H1 (cell line): ENCODE measurements around the gene WLS. TPM values are rescaled to one million over a fixed set of nuclear protein-coding genes. Genes with fewer than 3 reads are reported as not detected.
A peak's percentile ranks its signal among the peaks of the same experiment; 100 is the strongest.

Experiments used
- CTCF ChIA-PET: fragments of 300-600 bp; sonication (Branson Sonifier 250); formaldehyde crosslinking; loops from one replicate; lab custom pipeline; 2021; ENCODE audit not compliant: partially characterized antibody; lab: Charles Lee
- POLR2A ChIA-PET: fragments of 300-600 bp; sonication (Branson Sonifier 250); formaldehyde crosslinking; loops from one replicate; lab custom pipeline; 2021; ENCODE audit warnings: inconsistent platforms; ENCODE audit not compliant: partially characterized antibody; lab: Charles Lee
- DNase-seq, 2 experiments: peaks; one replicate each; pipeline versions ENCODE4 v3.0.0 to v3.0.0-alpha.2; 2010 to 2022; ENCODE audit warnings: low spot score in 2 of 2, low read depth in 1 of 2, mixed read lengths in 1 of 2
- FAIRE-seq: peaks from 2 replicates; lab custom pipeline; 2011; peaks lifted over from hg19 to GRCh38; lab: Jason Lieb, UNC
- H2AFZ ChIP-seq: 2 replicates; pipeline ENCODE4 v1.8.1; 2012; ENCODE audit warnings: low read length, inconsistent platforms
- H2AK5ac ChIP-seq: 2 replicates; pipeline ENCODE4 v1.6.1; 2013; ENCODE audit warnings: low read depth, low read length
- H2BK120ac ChIP-seq: replicated peaks from 2 replicates; pipeline ENCODE3; 2013; ENCODE audit warnings: low read depth, low read length, inconsistent platforms
- H2BK12ac ChIP-seq: 2 replicates; pipeline ENCODE4 v1.6.1; 2013; ENCODE audit warnings: low read depth, low read length
- H2BK15ac ChIP-seq: 2 replicates; pipeline ENCODE4 v1.6.1; 2013; ENCODE audit warnings: low read length
- H2BK20ac ChIP-seq: 2 replicates; pipeline ENCODE4 v1.6.1; 2013; ENCODE audit warnings: low read length
- H2BK5ac ChIP-seq: 2 replicates; pipeline ENCODE4 v1.6.1; 2013; ENCODE audit warnings: low read depth, low read length
- H3K14ac ChIP-seq: 2 replicates; pipeline ENCODE4 v1.6.1; 2013; ENCODE audit warnings: inconsistent platforms; ENCODE audit not compliant: insufficient read length
- H3K18ac ChIP-seq: 2 replicates; pipeline ENCODE4 v1.6.1; 2013; ENCODE audit warnings: low read length; ENCODE audit errors: extremely low read depth
- H3K23ac ChIP-seq: 2 replicates; pipeline ENCODE4 v1.6.1; 2013; ENCODE audit warnings: inconsistent platforms; ENCODE audit not compliant: insufficient read length
- H3K23me2 ChIP-seq: 2 replicates; pipeline ENCODE4 v1.6.1; 2013; ENCODE audit warnings: low read depth, low read length
- H3K27ac ChIP-seq: 2 replicates; pipeline ENCODE4 v1.6.1; 2011; ENCODE audit warnings: low read depth, low read length, inconsistent platforms
- H3K27me3 ChIP-seq, 4 experiments: replicated peaks in 1 of 4; 1 replicate in 1 of 4; 2 replicates in 3 of 4; pipeline versions ENCODE4 v1.6.1 to v1.8.1; 2011 to 2013; ENCODE audit warnings: low read length in 3 of 4, mild to moderate bottlenecking in 3 of 4, inconsistent platforms in 2 of 4, mixed read lengths in 2 of 4, moderate library complexity in 1 of 4; ENCODE audit not compliant: control insufficient read depth in 3 of 4, insufficient read depth in 3 of 4; ENCODE audit errors: extremely low read depth in 1 of 4
- H3K36me3 ChIP-seq, 4 experiments: 2 replicates each; pipeline versions ENCODE4 v1.6.1 to v1.8.1; 2011 to 2013; ENCODE audit warnings: mild to moderate bottlenecking in 4 of 4, low read length in 3 of 4, moderate library complexity in 2 of 4, control low read depth in 1 of 4, inconsistent platforms in 1 of 4; ENCODE audit not compliant: insufficient read depth in 4 of 4, control insufficient read depth in 2 of 4
- H3K4ac ChIP-seq: replicated peaks from 2 replicates; pipeline ENCODE3; 2013; ENCODE audit warnings: low read length, low read depth, mixed read lengths, inconsistent platforms; ENCODE audit not compliant: insufficient read length
- H3K4me1 ChIP-seq, 4 experiments: replicated peaks in 1 of 4; 1 replicate in 1 of 4; 2 replicates in 3 of 4; pipeline versions ENCODE4 v1.6.1 to v1.8.1; 2011 to 2013; ENCODE audit warnings: low read length in 3 of 4, inconsistent platforms in 2 of 4, mixed read lengths in 1 of 4; ENCODE audit not compliant: insufficient read depth in 4 of 4, control insufficient read depth in 3 of 4
- H3K4me2 ChIP-seq, 2 experiments: 2 replicates each; pipeline versions ENCODE4 v1.6.1 to v1.8.1; 2011 to 2013; ENCODE audit warnings: low read depth in 2 of 2, low read length in 2 of 2, control low read depth in 1 of 2, inconsistent platforms in 1 of 2, mild to moderate bottlenecking in 1 of 2; ENCODE audit not compliant: insufficient read depth in 1 of 2
- H3K4me3 ChIP-seq, 4 experiments: fragments of 200-600, 300-600 bp in 1 of 4; sonication (generic), shearing (Covaris generic), sonication (Bioruptor Twin) in 1 of 4; 2 replicates each; pipeline versions ENCODE4 v1.5.1 to v1.8.1; 2011 to 2016; ENCODE audit warnings: low read length in 4 of 4, low read depth in 3 of 4, control low read depth in 2 of 4, inconsistent platforms in 2 of 4, mild to moderate bottlenecking in 2 of 4, mixed read lengths in 1 of 4, moderate library complexity in 1 of 4; ENCODE audit not compliant: insufficient read depth in 2 of 4; ENCODE audit errors: extremely low read depth in 1 of 4
- H3K56ac ChIP-seq: replicated peaks from 2 replicates; pipeline ENCODE3; 2013; ENCODE audit warnings: low read depth, mild to moderate bottlenecking, mixed read lengths, low read length, inconsistent platforms; ENCODE audit not compliant: insufficient read length
- H3K79me1 ChIP-seq: 2 replicates; pipeline ENCODE4 v1.6.1; 2013; ENCODE audit warnings: low read depth, low read length, control low read depth
- H3K79me2 ChIP-seq, 2 experiments: 2 replicates each; pipeline versions ENCODE4 v1.6.1 to v1.8.1; 2012 to 2013; ENCODE audit warnings: low read length in 2 of 2, mild to moderate bottlenecking in 2 of 2, inconsistent platforms in 1 of 2; ENCODE audit not compliant: insufficient read depth in 2 of 2, control insufficient read depth in 1 of 2
- H3K9ac ChIP-seq, 4 experiments: replicated peaks in 1 of 4; 1 replicate in 1 of 4; 2 replicates in 3 of 4; pipeline versions ENCODE4 v1.6.1 to v1.8.1; 2011 to 2013; ENCODE audit warnings: low read depth in 3 of 4, low read length in 3 of 4, control low read depth in 2 of 4, mild to moderate bottlenecking in 2 of 4, moderate library complexity in 2 of 4, inconsistent platforms in 1 of 4; ENCODE audit errors: extremely low read depth in 1 of 4
- H3K9me3 ChIP-seq, 2 experiments: 2 replicates each; pipeline versions ENCODE4 v1.6.1 to v1.8.1; 2012 to 2013; ENCODE audit warnings: mild to moderate bottlenecking in 2 of 2, moderate library complexity in 2 of 2, control low read depth in 1 of 2, inconsistent platforms in 1 of 2, low read depth in 1 of 2, low read length in 1 of 2, mixed read lengths in 1 of 2; ENCODE audit not compliant: insufficient read depth in 2 of 2
- H4K20me1 ChIP-seq, 2 experiments: replicated peaks in 1 of 2; 2 replicates each; pipeline versions ENCODE3 to v1.8.1; 2011 to 2013; ENCODE audit warnings: inconsistent platforms in 2 of 2, low read length in 2 of 2, mild to moderate bottlenecking in 1 of 2; ENCODE audit not compliant: insufficient read depth in 2 of 2, control insufficient read depth in 1 of 2
- H4K5ac ChIP-seq: 2 replicates; pipeline ENCODE4 v1.6.1; 2013; ENCODE audit warnings: low read length, low read depth, mixed read lengths, inconsistent platforms; ENCODE audit not compliant: insufficient read length
- H4K8ac ChIP-seq: 2 replicates; pipeline ENCODE4 v1.8.0; 2013; ENCODE audit warnings: mild to moderate bottlenecking, moderate library complexity, low read length, inconsistent platforms; ENCODE audit not compliant: insufficient read depth; ENCODE audit errors: extremely low read depth
- H4K91ac ChIP-seq: replicated peaks from 2 replicates; pipeline ENCODE3; 2013; ENCODE audit warnings: low read length, mixed read lengths, inconsistent platforms; ENCODE audit not compliant: insufficient read length
- BACH1 ChIP-seq: IDR thresholded peaks from 2 replicates; pipeline ENCODE4 v1.6.1; 2012; ENCODE audit warnings: low read length, improper control_type of control experiment
- BCL11A ChIP-seq, 2 experiments: IDR thresholded peaks; one replicate each; pipeline ENCODE4 v1.6.1; 2011; ENCODE audit warnings: low read depth in 2 of 2, low read length in 2 of 2, mild to moderate bottlenecking in 2 of 2
- BRCA1 ChIP-seq: IDR thresholded peaks from 2 replicates; pipeline ENCODE4 v1.6.1; 2012; ENCODE audit warnings: low read depth, low read length, improper control_type of control experiment
- CBX5 ChIP-seq: fragments of 300-800, 300-1000 bp; sonication (generic); IDR thresholded peaks from 2 replicates; pipeline ENCODE4 v1.7.1; 2016; ENCODE audit warnings: antibody characterized with exemption, low read length, low read depth
- CTBP2 ChIP-seq: IDR thresholded peaks from 2 replicates; pipeline ENCODE4 v1.7.0; 2011; ENCODE audit warnings: borderline replicate concordance, mild to moderate bottlenecking, moderate library complexity, mixed read lengths, low read length; ENCODE audit not compliant: insufficient read depth, insufficient read length
- E2F6 ChIP-seq: IDR thresholded peaks from 2 replicates; pipeline ENCODE4 v1.6.1; 2012; ENCODE audit warnings: inconsistent platforms
- EZH2 ChIP-seq: fragments of 200-600 bp; sonication (generic); IDR thresholded peaks from 2 replicates; pipeline ENCODE4 v1.7.1; 2012; ENCODE audit warnings: low read depth, mild to moderate bottlenecking, moderate library complexity, low read length, inconsistent platforms; ENCODE audit not compliant: severe bottlenecking
- KDM5A ChIP-seq: fragments of 200-600 bp; IDR thresholded peaks from 2 replicates; pipeline ENCODE4 v1.7.1; 2012; ENCODE audit warnings: mild to moderate bottlenecking, low read length, inconsistent platforms, mixed read lengths
- MAX ChIP-seq: IDR thresholded peaks from 2 replicates; pipeline ENCODE4 v1.6.1; 2012; ENCODE audit warnings: inconsistent platforms
- SIN3A ChIP-seq, 2 experiments: IDR thresholded peaks in 1 of 2; conservative IDR thresholded peaks in 1 of 2; 2 replicates each; pipeline ENCODE4 v1.6.1; 2011 to 2012; ENCODE audit warnings: low read length in 2 of 2, improper control_type of control experiment in 1 of 2, low read depth in 1 of 2, mild to moderate bottlenecking in 1 of 2
- SIX5 ChIP-seq: IDR thresholded peaks from 2 replicates; pipeline ENCODE4 v1.6.1; 2011; ENCODE audit warnings: mild to moderate bottlenecking, low read depth, low read length
- SP2 ChIP-seq: IDR thresholded peaks from 2 replicates; pipeline ENCODE4 v1.6.1; 2012; ENCODE audit warnings: mild to moderate bottlenecking, low read length, inconsistent platforms
- SP4 ChIP-seq: IDR thresholded peaks from 2 replicates; pipeline ENCODE4 v1.6.1; 2012; ENCODE audit warnings: low read length, inconsistent platforms
- TCF12 ChIP-seq: IDR thresholded peaks from 2 replicates; pipeline ENCODE4 v1.6.1; 2011; ENCODE audit warnings: low read depth, mild to moderate bottlenecking, low read length
- WGBS, 2 experiments: shearing (Covaris generic) in 1 of 2; methylation state at CpG; one replicate each; pipeline versions ENCODE4 v1.1.6 to v1.1.7; 2013 to 2015; ENCODE audit warnings: low lambda C conversion rate in 2 of 2, mixed read lengths in 2 of 2, inconsistent platforms in 1 of 2, low coverage in 1 of 2, missing lambda C conversion rate in 1 of 2; ENCODE audit not compliant: insufficient replicate concordance in 2 of 2, insufficient coverage in 1 of 2, insufficient read length in 1 of 2; ENCODE audit errors: extremely low coverage in 1 of 2, missing lambda C conversion rate in 1 of 2; 5-methylcytosine and 5-hydroxymethylcytosine counted together
- polyA plus RNA-seq, 7 experiments: library from polyadenylated mRNA; depleted of rRNA in 3 of 7; stranded (reverse) in 5 of 7; unstranded in 2 of 7; fragments of >200 nt in 5 of 7; fragments of 200-250 nt in 2 of 7; gene quantifications; 1 replicate in 5 of 7; 2 replicates in 1 of 7; 4 replicates in 1 of 7; pipeline versions ENCODE4 v1.2.1 to v1.2.3, GENCODE V29; 2011 to 2013; ENCODE audit warnings: missing spikeins in 2 of 7, mixed read lengths in 2 of 7
- total RNA-seq: library from RNA; stranded (reverse); fragmentation: NEBNext Ultra II Directional; extraction: Animal tissue kit (Norgen Biotek cat#: 25700); gene quantifications from 2 replicates; pipeline ENCODE4 v1.2.1, GENCODE V29; 2021

The WLS gene
- total and polyA plus RNA-seq, 2 of the 8 experiments (the other 6 are each of a cell fraction or from before 2014, with no cell fraction given), result 1.2 to 2.7 TPM

GRCh38 chr1:68113966-68114365 lies 118.4 kb downstream of the WLS start:
- no peak overlapping the region for H2BK15ac ChIP-seq
- no peaks in the 10 kb centered on the region for H3K79me2 ChIP-seq
- H4K91ac ChIP-seq, result no peak overlapping the region
- no peak overlapping the region for H2BK120ac ChIP-seq
- H3K23ac ChIP-seq, result no peak overlapping the region
- H4K20me1 ChIP-seq, result no peaks in the 10 kb centered on the region
- no peak overlapping the region for H4K8ac ChIP-seq
- peak in 1 of 2 experiments; percentile 11 for DNase-seq
- H4K5ac ChIP-seq, result no peak overlapping the region
- no peak overlapping the region for H2BK5ac ChIP-seq
- H3K27ac ChIP-seq, result no peak overlapping the region
- H3K36me3 ChIP-seq, result no peaks in the 10 kb centered on the region
- ChIA-PET POLR2A (no interaction called here), CTCF (interaction anchor here (0.9 to 13.0 kb wide), 7 partner anchors 16 to 260 kb away, joined by 3 to 202 read pairs (median 4); no protein-coding TSS in a partner anchor)
- no peak overlapping the region for H2BK12ac ChIP-seq
- H2AFZ ChIP-seq, result no peak overlapping the region
- H3K4me1 ChIP-seq, result no peaks in the 10 kb centered on the region
- H3K18ac ChIP-seq, result no peak overlapping the region
- H2BK20ac ChIP-seq, result no peak overlapping the region
- H3K23me2 ChIP-seq, result no peaks in the 10 kb centered on the region
- no peak overlapping the region for H3K9ac ChIP-seq
- H3K9me3 ChIP-seq, result no peaks in the 10 kb centered on the region
- no peak overlapping the region for H3K4me3 ChIP-seq
- FAIRE-seq, result no peak
- no peaks in the 10 kb centered on the region for H3K27me3 ChIP-seq
- H3K4me2 ChIP-seq, result no peak overlapping the region
- no peak overlapping the region for H2AK5ac ChIP-seq
- H3K4ac ChIP-seq, result no peak overlapping the region
- H3K79me1 ChIP-seq, result no peaks in the 10 kb centered on the region
- no peak overlapping the region for H3K56ac ChIP-seq
- WGBS, 2 experiments, result 90% methylated on average over 3 of the region's 3 CpGs; no CpG with 5 or more reads in 1 of the 2 experiments
- H3K14ac ChIP-seq, result no peak overlapping the region
- no peak for TF ChIP-seq SIN3A (conservative IDR thresholded peaks at IDR 0.05 in 1 of 2, IDR thresholded peaks at IDR 0.05 in 1 of 2; ENCODE audit: low read depth in 1 of 2, low read length in 2 of 2)
- no peak for TF ChIP-seq SIX5
- TF ChIP-seq BRCA1, result no peak
- no peak for TF ChIP-seq EZH2
- TF ChIP-seq KDM5A, result no peak
- TF ChIP-seq MAX, result no peak
- TF ChIP-seq SP2, result no peak
- no peak for TF ChIP-seq BCL11A (IDR thresholded peaks at IDR 0.05; ENCODE audit: low read depth in 2 of 2, low read length in 2 of 2)
- TF ChIP-seq E2F6, result no peak
- no peak for TF ChIP-seq CBX5
- no peak for TF ChIP-seq SP4
- no peak for TF ChIP-seq TCF12
- TF ChIP-seq BACH1, result no peak
- TF ChIP-seq CTBP2, result no peak
